Endothelial cell (in vitro differentiated cells): Measurements from ENCODE around the gene ZNF425. TPM values are rescaled to one million over a fixed set of nuclear protein-coding genes. Genes with fewer than 3 reads are reported as not detected.
A peak's percentile ranks its signal among the peaks of the same experiment; 100 is the strongest.

Experiments
- DNase-seq: peaks from one replicate; pipeline ENCODE4 v3.0.0; 2021; ENCODE audit warnings: low spot score
- H3K27ac Mint-ChIP-seq: one replicate; pipeline ENCODE4 v1.8.0; 2021; ENCODE audit warnings: mixed read lengths, inconsistent platforms; ENCODE audit not compliant: unreplicated experiment
- H3K27me3 Mint-ChIP-seq: one replicate; pipeline ENCODE4 v1.8.0; 2021; ENCODE audit warnings: mild to moderate bottlenecking, moderate library complexity, mixed read lengths, inconsistent platforms; ENCODE audit not compliant: unreplicated experiment
- H3K36me3 Mint-ChIP-seq: one replicate; pipeline ENCODE4 v1.8.0; 2021; ENCODE audit warnings: mild to moderate bottlenecking, low read depth, mixed read lengths, inconsistent platforms; ENCODE audit not compliant: unreplicated experiment
- H3K4me1 Mint-ChIP-seq: one replicate; pipeline ENCODE4 v1.8.0; 2021; ENCODE audit warnings: mild to moderate bottlenecking, mixed read lengths, inconsistent platforms; ENCODE audit not compliant: unreplicated experiment
- H3K4me3 Mint-ChIP-seq: one replicate; pipeline ENCODE4 v1.8.0; 2021; ENCODE audit warnings: mild to moderate bottlenecking, mixed read lengths, inconsistent platforms; ENCODE audit not compliant: unreplicated experiment
- H3K9me3 Mint-ChIP-seq: one replicate; pipeline ENCODE4 v1.8.0; 2021; ENCODE audit warnings: mixed read lengths, inconsistent platforms; ENCODE audit not compliant: unreplicated experiment
- CTCF ChIP-seq: fragments of 200-600 bp; sonication (generic); IDR thresholded peaks from one replicate; pipeline ENCODE4 v1.5.0; 2021; ENCODE audit warnings: antibody characterized with exemption; ENCODE audit not compliant: unreplicated experiment
- total RNA-seq: library from RNA; stranded (reverse); fragmentation: NEBNext Ultra II Directional; extraction: Animal tissue kit (Norgen Biotek cat#: 25700); gene quantifications from one replicate; pipeline ENCODE4 v1.2.1, GENCODE V29; 2021; ENCODE audit not compliant: unreplicated experiment

Gene ZNF425
- total RNA-seq, 1 donor from 2014 or later: 6.2 TPM

- H3K4me1 Mint-ChIP-seq: peaks cover 4% of the 10 kb centered on the region
- H3K4me3 Mint-ChIP-seq: no peak overlapping the region
- no peak for TF ChIP-seq CTCF
- H3K27ac Mint-ChIP-seq: no peak overlapping the region
- no peaks in the 10 kb centered on the region for H3K9me3 Mint-ChIP-seq
- DNase-seq: no peak
- H3K36me3 Mint-ChIP-seq: peaks cover 26% of the 10 kb centered on the region
- H3K27me3 Mint-ChIP-seq: no peaks in the 10 kb centered on the region
Observed at GRCh38 chr7:149154056-149154455, 27.9 kb upstream of the ZNF425 start.

- DNase-seq: no peak
- Mint-ChIP-seq H3K4me1 (peaks cover 9% of the 10 kb centered on the region), H3K27ac (no peak overlapping the region), H3K9me3 (no peaks in the 10 kb centered on the region), H3K36me3 (peaks cover 26% of the 10 kb centered on the region), H3K4me3 (no peak overlapping the region), H3K27me3 (no peaks in the 10 kb centered on the region)
- no peak for TF ChIP-seq CTCF
Observed at GRCh38 chr7:149153346-149153745, 27.2 kb upstream of the ZNF425 start.

GRCh38 chr7:149150981-149151380, 24.9 kb upstream of the ZNF425 start:
- H3K27ac Mint-ChIP-seq: no peak overlapping the region
- no peak for TF ChIP-seq CTCF
- H3K4me3 Mint-ChIP-seq: no peak overlapping the region
- no peaks in the 10 kb centered on the region for H3K27me3 Mint-ChIP-seq
- peaks cover 15% of the 10 kb centered on the region for H3K36me3 Mint-ChIP-seq
- H3K4me1 Mint-ChIP-seq: peaks cover 18% of the 10 kb centered on the region
- no peaks in the 10 kb centered on the region for H3K9me3 Mint-ChIP-seq
- DNase-seq: no peak

GRCh38 chr7:149147752-149148653, 21.9 kb upstream of the ZNF425 start:
- DNase-seq: peak; percentile 40
- H3K9me3 Mint-ChIP-seq: no peaks in the 10 kb centered on the region
- peak overlapping the region; percentile 92 for H3K4me3 Mint-ChIP-seq
- no peaks in the 10 kb centered on the region for H3K27me3 Mint-ChIP-seq
- H3K27ac Mint-ChIP-seq: no peak overlapping the region
- H3K36me3 Mint-ChIP-seq: peaks cover 4% of the 10 kb centered on the region
- peaks cover 24% of the 10 kb centered on the region for H3K4me1 Mint-ChIP-seq
- no peak for TF ChIP-seq CTCF

GRCh38 chr7:149147072-149147751, 21.1 kb upstream of the ZNF425 start, which contains the start of gene ZNF398:
ZNF398 (plus strand) TSS chr7:149147453; CDS start chr7:149147743, 290 bp downstream.
- H3K36me3 Mint-ChIP-seq: peaks cover 4% of the 10 kb centered on the region
- H3K9me3 Mint-ChIP-seq: no peaks in the 10 kb centered on the region
- DNase-seq: peak; percentile 83
- H3K4me3 Mint-ChIP-seq: peak within 1 kb of the TSS; percentile 93
- peak within 1 kb of the TSS; percentile 93 for H3K27ac Mint-ChIP-seq
- H3K4me1 Mint-ChIP-seq: peaks cover 24% of the 10 kb centered on the region
- TF ChIP-seq CTCF: peak; percentile 93
- no peaks in the 10 kb centered on the region for H3K27me3 Mint-ChIP-seq
